Mesothelial cell of epicardium (in vitro differentiated cells): ENCODE data around the gene DAB2IP. TPM values are rescaled to one million over a fixed set of nuclear protein-coding genes. Genes with fewer than 3 reads are reported as not detected.
A peak's percentile ranks its signal among the peaks of the same experiment; 100 is the strongest.

Experiments used
- DNase-seq, 2 experiments: peaks; one replicate each; pipeline ENCODE4 v3.0.0; 2021; ENCODE audit warnings: low spot score in 2 of 2; ENCODE audit not compliant: unreplicated experiment in 2 of 2
- H3K27ac Mint-ChIP-seq: 2 replicates; pipeline ENCODE4 v1.8.0; 2021; ENCODE audit warnings: mixed read lengths
- H3K27me3 Mint-ChIP-seq: 2 replicates; pipeline ENCODE4 v1.8.0; 2021; ENCODE audit warnings: low read depth, mixed read lengths
- H3K36me3 Mint-ChIP-seq: 2 replicates; pipeline ENCODE4 v1.8.0; 2021; ENCODE audit warnings: mixed read lengths
- H3K4me1 Mint-ChIP-seq: 2 replicates; pipeline ENCODE4 v1.8.0; 2021; ENCODE audit warnings: mixed read lengths
- H3K4me3 Mint-ChIP-seq: 2 replicates; pipeline ENCODE4 v1.8.0; 2021; ENCODE audit warnings: mild to moderate bottlenecking, moderate library complexity, mixed read lengths
- H3K9me3 Mint-ChIP-seq: 2 replicates; pipeline ENCODE4 v1.8.0; 2021; ENCODE audit warnings: mixed read lengths
- total RNA-seq: library from RNA; stranded (reverse); gene quantifications from 3 replicates; pipeline ENCODE4 v1.2.1, GENCODE V29; 2021
- TF ChIP-seq, protein P1 (sequence below): fragments of 200-600 bp; sonication (generic); IDR thresholded peaks from one replicate; pipeline ENCODE4 v1.5.0; 2021; ENCODE audit warnings: antibody characterized with exemption; ENCODE audit not compliant: unreplicated experiment

DAB2IP gene
- total RNA-seq, 1 donor from 2014 or later: 75.7 TPM

DNA sequence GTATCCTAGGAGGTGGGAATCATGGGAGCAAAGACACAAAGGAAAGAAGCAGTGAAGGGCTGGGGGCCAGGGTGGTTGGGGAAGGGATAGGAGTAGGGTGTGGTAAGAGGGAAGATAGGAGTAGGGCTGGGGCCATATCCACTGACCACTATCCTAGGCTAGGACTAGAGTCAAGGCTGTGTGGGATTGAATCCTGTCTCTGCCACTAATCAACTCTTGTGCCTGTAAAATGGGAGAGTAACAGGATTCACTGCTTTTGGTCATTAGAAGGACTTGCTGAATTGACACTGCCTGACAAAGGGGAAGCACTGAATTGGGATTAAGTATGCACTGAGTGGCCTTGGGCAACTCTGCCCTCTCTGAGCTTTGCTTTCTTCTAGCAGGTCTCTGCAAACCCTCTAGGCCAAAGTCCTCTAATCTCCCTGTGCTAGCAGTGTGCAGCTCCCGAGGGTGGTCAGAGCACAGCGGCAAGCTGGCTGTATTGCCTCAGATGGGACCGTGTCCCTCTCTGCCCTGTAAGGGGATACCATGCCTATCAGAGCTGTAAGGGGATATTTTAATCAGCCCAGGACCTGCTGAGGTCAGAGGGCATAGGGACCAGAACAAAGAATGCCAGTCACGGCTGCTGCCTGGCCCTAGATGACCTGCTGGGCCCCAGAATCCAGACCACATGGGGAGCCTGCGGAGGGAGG lies 12.4 kb upstream of the DAB2IP start:
- no peaks in the 10 kb centered on the region for H3K36me3 Mint-ChIP-seq
- H3K4me3 Mint-ChIP-seq: no peak overlapping the region
- no peaks in the 10 kb centered on the region for H3K27me3 Mint-ChIP-seq
- TF ChIP-seq, protein P1, sequence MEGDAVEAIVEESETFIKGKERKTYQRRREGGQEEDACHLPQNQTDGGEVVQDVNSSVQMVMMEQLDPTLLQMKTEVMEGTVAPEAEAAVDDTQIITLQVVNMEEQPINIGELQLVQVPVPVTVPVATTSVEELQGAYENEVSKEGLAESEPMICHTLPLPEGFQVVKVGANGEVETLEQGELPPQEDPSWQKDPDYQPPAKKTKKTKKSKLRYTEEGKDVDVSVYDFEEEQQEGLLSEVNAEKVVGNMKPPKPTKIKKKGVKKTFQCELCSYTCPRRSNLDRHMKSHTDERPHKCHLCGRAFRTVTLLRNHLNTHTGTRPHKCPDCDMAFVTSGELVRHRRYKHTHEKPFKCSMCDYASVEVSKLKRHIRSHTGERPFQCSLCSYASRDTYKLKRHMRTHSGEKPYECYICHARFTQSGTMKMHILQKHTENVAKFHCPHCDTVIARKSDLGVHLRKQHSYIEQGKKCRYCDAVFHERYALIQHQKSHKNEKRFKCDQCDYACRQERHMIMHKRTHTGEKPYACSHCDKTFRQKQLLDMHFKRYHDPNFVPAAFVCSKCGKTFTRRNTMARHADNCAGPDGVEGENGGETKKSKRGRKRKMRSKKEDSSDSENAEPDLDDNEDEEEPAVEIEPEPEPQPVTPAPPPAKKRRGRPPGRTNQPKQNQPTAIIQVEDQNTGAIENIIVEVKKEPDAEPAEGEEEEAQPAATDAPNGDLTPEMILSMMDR: no peak
- no peaks in the 10 kb centered on the region for H3K9me3 Mint-ChIP-seq
- DNase-seq: no peak
- peaks cover 41% of the 10 kb centered on the region for H3K4me1 Mint-ChIP-seq
- H3K27ac Mint-ChIP-seq: peak overlapping the region; percentile 74

- Mint-ChIP-seq H3K36me3 (no peaks in the 10 kb centered on the region), H3K9me3 (no peaks in the 10 kb centered on the region), H3K27ac (no peak overlapping the region), H3K4me3 (no peak overlapping the region), H3K4me1 (peaks cover 37% of the 10 kb centered on the region), H3K27me3 (no peaks in the 10 kb centered on the region)
- no peak for DNase-seq
- TF ChIP-seq, protein P1: no peak
These were observed 11.8 kb upstream of the DAB2IP start for GRCh38 chr9:121639619-121640018.

DNA sequence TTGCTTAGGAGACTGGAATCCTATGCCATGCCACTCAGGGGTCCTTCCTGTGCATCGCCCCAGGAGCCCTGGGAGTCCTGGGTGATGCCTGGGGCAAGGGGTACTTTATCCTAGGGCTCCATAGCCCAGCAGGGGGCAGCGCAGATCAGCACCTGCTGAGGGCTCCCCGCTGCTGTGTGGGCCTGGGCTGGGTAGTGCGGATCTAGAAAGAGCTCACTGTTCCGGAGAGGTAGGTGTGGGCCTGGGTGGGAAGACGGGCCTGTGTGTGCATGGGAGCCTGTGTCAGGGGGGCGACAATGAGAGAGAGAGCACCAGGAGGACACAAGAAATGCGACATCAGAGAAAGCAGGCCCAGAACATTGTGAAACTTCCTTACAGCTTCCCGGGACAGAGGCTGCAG lies 11.4 kb upstream of the DAB2IP start:
- H3K4me1 Mint-ChIP-seq: peaks cover 33% of the 10 kb centered on the region
- peak in 1 of 2 experiments; percentile 78 for DNase-seq
- peak overlapping the region; percentile 69 for H3K27ac Mint-ChIP-seq
- no peak overlapping the region for H3K4me3 Mint-ChIP-seq
- H3K9me3 Mint-ChIP-seq: no peaks in the 10 kb centered on the region
- TF ChIP-seq, protein P1: peak; percentile 60
- H3K36me3 Mint-ChIP-seq: no peaks in the 10 kb centered on the region
- H3K27me3 Mint-ChIP-seq: no peaks in the 10 kb centered on the region

DNA sequence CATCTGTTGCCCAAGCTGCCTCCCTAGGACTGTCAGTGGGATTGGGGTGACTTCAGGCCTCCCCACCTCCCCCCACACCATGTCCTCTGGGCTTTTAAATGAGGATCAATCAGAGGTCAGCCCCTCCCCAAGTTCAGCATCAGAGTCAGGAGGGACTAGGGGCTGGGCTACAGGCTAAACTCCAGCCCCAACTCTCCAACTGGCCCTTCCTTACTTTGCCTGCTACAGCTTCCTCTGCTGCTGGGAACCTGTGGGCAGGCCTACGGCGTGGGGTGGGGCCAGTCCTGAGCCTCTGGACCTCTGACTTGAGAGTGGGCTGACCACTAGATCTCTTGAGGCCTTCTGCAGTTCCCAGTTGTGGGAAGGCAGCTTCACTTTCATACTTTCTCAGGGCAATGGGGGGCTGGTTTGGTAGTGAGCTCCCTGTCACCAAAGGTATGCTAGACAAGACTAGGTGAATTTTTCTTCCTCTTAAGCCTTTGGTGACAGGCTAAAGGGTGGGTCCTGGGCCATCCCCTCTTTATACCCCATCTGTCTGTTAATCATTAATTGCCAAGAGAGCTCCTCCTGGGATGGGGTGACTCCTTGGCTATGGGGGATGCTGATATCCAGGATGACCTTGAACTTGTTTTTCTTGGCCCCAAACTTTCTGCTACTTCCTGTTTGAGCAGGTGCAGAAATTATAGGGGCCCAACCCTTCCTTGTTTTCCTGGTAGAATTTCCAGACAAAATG lies 10.8 kb upstream of the DAB2IP start:
- no peak overlapping the region for H3K27ac Mint-ChIP-seq
- no peaks in the 10 kb centered on the region for H3K27me3 Mint-ChIP-seq
- DNase-seq: no peak
- H3K4me3 Mint-ChIP-seq: no peak overlapping the region
- no peaks in the 10 kb centered on the region for H3K9me3 Mint-ChIP-seq
- H3K36me3 Mint-ChIP-seq: no peaks in the 10 kb centered on the region
- H3K4me1 Mint-ChIP-seq: peaks cover 28% of the 10 kb centered on the region
- TF ChIP-seq, protein P1: no peak

DNA sequence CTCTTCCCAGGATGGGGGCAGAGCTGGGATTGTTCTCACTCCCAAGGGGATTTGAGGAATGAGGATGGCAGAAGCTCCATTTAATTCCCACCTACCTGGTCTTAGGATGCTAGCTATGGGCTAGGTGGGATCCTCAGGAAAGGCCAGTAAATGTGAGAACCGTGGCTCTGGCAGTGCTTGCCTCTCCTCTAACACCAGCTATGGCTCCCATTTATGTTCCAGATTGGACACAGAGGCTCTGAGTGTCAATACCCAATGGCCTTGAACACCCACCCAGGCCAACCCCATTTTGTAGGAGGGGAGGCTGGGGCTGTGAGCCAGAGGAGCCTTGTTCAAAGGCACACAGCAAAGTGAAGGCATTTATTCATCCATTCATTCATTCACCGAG lies 10.2 kb upstream of the DAB2IP start:
- H3K4me1 Mint-ChIP-seq: peaks cover 25% of the 10 kb centered on the region
- H3K27me3 Mint-ChIP-seq: no peaks in the 10 kb centered on the region
- no peaks in the 10 kb centered on the region for H3K36me3 Mint-ChIP-seq
- TF ChIP-seq, protein P1: no peak
- DNase-seq: no peak
- H3K9me3 Mint-ChIP-seq: no peaks in the 10 kb centered on the region
- H3K27ac Mint-ChIP-seq: no peak overlapping the region
- H3K4me3 Mint-ChIP-seq: no peak overlapping the region
